ENCODE data around the gene TSHZ2. TPM values are rescaled to one million over a fixed set of nuclear protein-coding genes. Genes with fewer than 3 reads are reported as not detected.

TSHZ2 gene
- total RNA-seq, 2 experiments from 2014 or later = 0.38 to 0.54 TPM

- ATAC-seq (no peak), DNase-seq (no peak)
- TF ChIP-seq, protein P1, sequence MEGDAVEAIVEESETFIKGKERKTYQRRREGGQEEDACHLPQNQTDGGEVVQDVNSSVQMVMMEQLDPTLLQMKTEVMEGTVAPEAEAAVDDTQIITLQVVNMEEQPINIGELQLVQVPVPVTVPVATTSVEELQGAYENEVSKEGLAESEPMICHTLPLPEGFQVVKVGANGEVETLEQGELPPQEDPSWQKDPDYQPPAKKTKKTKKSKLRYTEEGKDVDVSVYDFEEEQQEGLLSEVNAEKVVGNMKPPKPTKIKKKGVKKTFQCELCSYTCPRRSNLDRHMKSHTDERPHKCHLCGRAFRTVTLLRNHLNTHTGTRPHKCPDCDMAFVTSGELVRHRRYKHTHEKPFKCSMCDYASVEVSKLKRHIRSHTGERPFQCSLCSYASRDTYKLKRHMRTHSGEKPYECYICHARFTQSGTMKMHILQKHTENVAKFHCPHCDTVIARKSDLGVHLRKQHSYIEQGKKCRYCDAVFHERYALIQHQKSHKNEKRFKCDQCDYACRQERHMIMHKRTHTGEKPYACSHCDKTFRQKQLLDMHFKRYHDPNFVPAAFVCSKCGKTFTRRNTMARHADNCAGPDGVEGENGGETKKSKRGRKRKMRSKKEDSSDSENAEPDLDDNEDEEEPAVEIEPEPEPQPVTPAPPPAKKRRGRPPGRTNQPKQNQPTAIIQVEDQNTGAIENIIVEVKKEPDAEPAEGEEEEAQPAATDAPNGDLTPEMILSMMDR (IDR thresholded peaks at IDR 0.05) = no peak
- ChIA-PET POLR2A (interaction anchor here (0.5 kb wide), 1 partner anchor 162 kb away, joined by 3 read pairs; no protein-coding TSS in a partner anchor), CTCF (no interaction called here)
- H3K4me1 Mint-ChIP-seq (ENCODE audit: low read depth) = peaks cover 17% of the 10 kb centered on the region
- H3K27me3 Mint-ChIP-seq = peaks cover 3% of the 10 kb centered on the region
- no peak overlapping the region for H3K4me3 Mint-ChIP-seq
- intact Hi-C loops (cut with micrococcal nuclease) = no loop called here
- no peaks in the 10 kb centered on the region for H3K36me3 Mint-ChIP-seq (ENCODE audit: low read depth)
- H3K9me3 Mint-ChIP-seq = no peaks in the 10 kb centered on the region
- H3K27ac Mint-ChIP-seq = no peak overlapping the region
These were observed 170.3 kb downstream of the TSHZ2 start for GRCh38 chr20:53142225-53143127.

DNA sequence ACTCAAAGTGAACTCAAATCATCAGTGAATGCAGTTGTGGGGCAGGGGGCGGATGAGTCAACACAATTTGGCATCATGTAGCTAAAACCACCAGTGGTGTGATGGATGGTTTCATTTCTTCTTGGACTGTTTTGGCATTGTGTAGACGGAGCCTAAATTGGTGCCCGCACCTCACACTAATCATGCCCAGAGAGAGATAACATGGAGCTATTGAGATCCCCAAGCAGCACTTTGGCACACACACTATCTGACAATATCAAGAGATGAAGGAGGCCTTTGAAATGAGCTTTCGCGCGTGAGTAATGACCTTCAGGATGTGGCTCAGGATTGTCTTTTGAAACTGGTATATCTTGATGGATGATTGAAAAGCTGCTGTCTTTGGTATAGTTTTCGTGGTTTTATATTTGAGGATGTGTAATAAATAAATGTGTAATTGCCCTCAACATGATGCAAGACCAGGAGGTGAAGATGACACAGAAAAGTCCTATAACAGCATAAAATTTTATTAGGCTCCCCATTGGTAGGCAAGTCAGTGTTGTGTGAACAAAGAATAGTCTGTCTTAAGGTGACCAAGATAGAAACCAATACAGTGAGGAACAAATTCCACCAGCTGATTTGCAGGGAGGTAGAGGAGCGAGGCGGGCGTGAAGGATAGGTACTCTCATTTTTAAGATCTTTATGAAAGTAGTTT, 174.2 kb downstream of the TSHZ2 start:
- peaks cover 7% of the 10 kb centered on the region for H3K27me3 Mint-ChIP-seq
- ChIA-PET CTCF (interaction anchor here (1.6 kb wide), 1 partner anchor 12 kb away, joined by 5 read pairs; no protein-coding TSS in a partner anchor), POLR2A (interaction anchor here (0.8 to 1.0 kb wide), 3 partner anchors 12 to 736 kb away, joined by 3 read pairs; no protein-coding TSS in a partner anchor)
- TF ChIP-seq, protein P1 (IDR thresholded peaks at IDR 0.05) = no peak
- peaks cover 25% of the 10 kb centered on the region for H3K4me1 Mint-ChIP-seq (ENCODE audit: low read depth)
- H3K4me3 Mint-ChIP-seq = no peak overlapping the region
- intact Hi-C loops (cut with micrococcal nuclease) = no loop called here
- H3K36me3 Mint-ChIP-seq (ENCODE audit: low read depth) = no peaks in the 10 kb centered on the region
- DNase-seq (peak; percentile 69), ATAC-seq (peak; percentile 84)
- H3K9me3 Mint-ChIP-seq = no peaks in the 10 kb centered on the region
- peak overlapping the region; percentile 73 for H3K27ac Mint-ChIP-seq

DNA sequence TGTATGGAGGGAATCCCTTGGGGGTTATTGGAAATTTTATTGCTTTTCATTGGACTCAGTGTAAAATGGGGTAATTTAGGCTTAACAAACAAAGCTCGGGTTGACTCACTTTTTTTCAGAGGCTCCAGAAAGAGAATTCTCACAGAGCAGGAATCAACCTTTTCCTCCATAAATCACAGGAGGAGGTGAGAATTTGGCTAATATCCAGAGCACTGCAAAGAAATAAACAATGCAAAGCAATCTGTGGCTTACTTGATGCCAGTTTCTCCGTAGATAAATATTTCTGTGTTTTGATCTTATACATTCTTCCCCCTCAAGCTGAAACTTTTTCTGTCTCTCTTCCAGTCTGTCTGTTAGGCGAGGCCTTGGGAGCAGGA, 176.6 kb downstream of the TSHZ2 start:
- ATAC-seq (no peak), DNase-seq (no peak)
- ChIA-PET POLR2A (interaction anchor here (0.6 to 0.7 kb wide), 2 partner anchors 14 to 712 kb away, joined by 3 read pairs; no protein-coding TSS in a partner anchor), CTCF (interaction anchor here (1.4 kb wide), 1 partner anchor 10 kb away, joined by 5 read pairs; no protein-coding TSS in a partner anchor)
- H3K9me3 Mint-ChIP-seq = no peaks in the 10 kb centered on the region
- no peaks in the 10 kb centered on the region for H3K36me3 Mint-ChIP-seq (ENCODE audit: low read depth)
- H3K4me3 Mint-ChIP-seq = no peak overlapping the region
- peaks cover 7% of the 10 kb centered on the region for H3K27me3 Mint-ChIP-seq
- intact Hi-C loops (cut with micrococcal nuclease) = no loop called here
- H3K4me1 Mint-ChIP-seq (ENCODE audit: low read depth) = peaks cover 25% of the 10 kb centered on the region
- no peak overlapping the region for H3K27ac Mint-ChIP-seq
- TF ChIP-seq, protein P1 (IDR thresholded peaks at IDR 0.05) = no peak

- Mint-ChIP-seq H3K9me3 (no peaks in the 10 kb centered on the region), H3K4me1 (ENCODE audit: low read depth) (peaks cover 25% of the 10 kb centered on the region), H3K27me3 (peaks cover 7% of the 10 kb centered on the region), H3K36me3 (ENCODE audit: low read depth) (no peaks in the 10 kb centered on the region), H3K27ac (no peak overlapping the region), H3K4me3 (no peak overlapping the region)
- DNase-seq (no peak), ATAC-seq (no peak)
- TF ChIP-seq, protein P1 (IDR thresholded peaks at IDR 0.05) = no peak
- intact Hi-C loops (cut with micrococcal nuclease) = no loop called here
- ChIA-PET CTCF (interaction anchor here (1.4 kb wide), 1 partner anchor 9 kb away, joined by 5 read pairs; no protein-coding TSS in a partner anchor), POLR2A (interaction anchor here (0.6 kb wide), 1 partner anchor 15 kb away, joined by 3 read pairs; no protein-coding TSS in a partner anchor)
These were observed 177.2 kb downstream of the TSHZ2 start for GRCh38 chr20:53149148-53149889.
